H9 (cell line): Measurements from ENCODE around the gene EIF2S3B. TPM values are rescaled to one million over a fixed set of nuclear protein-coding genes. Genes with fewer than 3 reads are reported as not detected.

Experiments
- DNase-seq: peaks from one replicate; pipeline ENCODE4 v3.0.0-alpha.2; 2017
- H2AFZ ChIP-seq: one replicate; pipeline ENCODE4 v1.6.1; 2013; ENCODE audit warnings: mild to moderate bottlenecking, low read length, control low read depth, moderate library complexity
- H2AK5ac ChIP-seq: 2 replicates; pipeline ENCODE4 v1.6.1; 2013; ENCODE audit warnings: low read length, control low read depth, mixed read lengths; ENCODE audit not compliant: insufficient read length
- H2BK120ac ChIP-seq: one replicate; pipeline ENCODE4 v1.6.1; 2013; ENCODE audit warnings: low read depth, mild to moderate bottlenecking, low read length, control low read depth, inconsistent platforms; ENCODE audit not compliant: poor library complexity, severe bottlenecking
- H2BK12ac ChIP-seq: 2 replicates; pipeline ENCODE4 v1.6.1; 2013; ENCODE audit warnings: low read length, control low read depth, mixed read lengths, low read depth; ENCODE audit not compliant: insufficient read length
- H2BK15ac ChIP-seq: 2 replicates; pipeline ENCODE4 v1.6.1; 2013; ENCODE audit warnings: low read depth, low read length, control low read depth
- H2BK20ac ChIP-seq: one replicate; pipeline ENCODE4 v1.6.1; 2013; ENCODE audit warnings: low read depth, mild to moderate bottlenecking, low read length, control low read depth, inconsistent platforms; ENCODE audit not compliant: poor library complexity, severe bottlenecking
- H2BK5ac ChIP-seq: 2 replicates; pipeline ENCODE4 v1.6.1; 2013; ENCODE audit warnings: low read length, control low read depth, mixed read lengths; ENCODE audit not compliant: insufficient read length
- H3K14ac ChIP-seq: 2 replicates; pipeline ENCODE4 v1.6.1; 2013; ENCODE audit warnings: low read length, control low read depth; ENCODE audit not compliant: insufficient read depth
- H3K18ac ChIP-seq: 2 replicates; pipeline ENCODE4 v1.6.1; 2013; ENCODE audit warnings: low read depth, mild to moderate bottlenecking, mixed read lengths, low read length, control low read depth; ENCODE audit not compliant: insufficient read length
- H3K23ac ChIP-seq: 2 replicates; pipeline ENCODE4 v1.6.1; 2013; ENCODE audit warnings: low read length, control low read depth, mixed read lengths, low read depth; ENCODE audit not compliant: insufficient read length
- H3K23me2 ChIP-seq: 2 replicates; pipeline ENCODE4 v1.6.1; 2013; ENCODE audit warnings: low read depth, mild to moderate bottlenecking, mixed read lengths, low read length, control low read depth; ENCODE audit not compliant: insufficient read length, poor library complexity, severe bottlenecking
- H3K27ac ChIP-seq: 2 replicates; pipeline ENCODE4 v1.5.1; 2013; ENCODE audit warnings: low read length, control low read depth, mixed read lengths, low read depth; ENCODE audit not compliant: insufficient read length
- H3K27me3 ChIP-seq: 2 replicates; pipeline ENCODE4 v1.6.1; 2013; ENCODE audit warnings: low read length, control low read depth, inconsistent platforms; ENCODE audit not compliant: insufficient read depth
- H3K4ac ChIP-seq: 2 replicates; pipeline ENCODE4 v1.6.1; 2013; ENCODE audit warnings: low read depth, mild to moderate bottlenecking, control low read depth, inconsistent platforms, low read length, moderate library complexity
- H3K4me1 ChIP-seq: 2 replicates; pipeline ENCODE4 v1.6.1; 2013; ENCODE audit warnings: low read length, control low read depth, inconsistent platforms; ENCODE audit not compliant: insufficient read depth
- H3K4me2 ChIP-seq: 2 replicates; pipeline ENCODE4 v1.6.1; 2013; ENCODE audit warnings: low read length, control low read depth, mixed read lengths; ENCODE audit not compliant: insufficient read length, insufficient read depth
- H3K56ac ChIP-seq: 2 replicates; pipeline ENCODE4 v1.6.1; 2013; ENCODE audit warnings: low read depth, mild to moderate bottlenecking, mixed read lengths, low read length, control low read depth; ENCODE audit not compliant: insufficient read length
- H3K79me1 ChIP-seq: 2 replicates; pipeline ENCODE4 v1.6.1; 2013; ENCODE audit warnings: low read depth, mild to moderate bottlenecking, moderate library complexity, low read length, control low read depth, inconsistent platforms; ENCODE audit not compliant: insufficient read depth, poor library complexity, severe bottlenecking
- H3K79me2 ChIP-seq: 2 replicates; pipeline ENCODE4 v1.6.1; 2013; ENCODE audit warnings: low read length, control low read depth, inconsistent platforms; ENCODE audit not compliant: insufficient read depth
- H3K9ac ChIP-seq: 2 replicates; pipeline ENCODE4 v1.6.1; 2013; ENCODE audit warnings: low read length, control low read depth, mixed read lengths; ENCODE audit not compliant: insufficient read length; ENCODE audit errors: extremely low read depth
- H3K9me3 ChIP-seq: one replicate; pipeline ENCODE4 v1.6.1; 2013; ENCODE audit warnings: low read depth, low read length, inconsistent platforms; ENCODE audit not compliant: control insufficient read depth
- H3T11ph ChIP-seq: one replicate; pipeline ENCODE4 v1.6.1; 2013; ENCODE audit warnings: mild to moderate bottlenecking, low read length, control low read depth, inconsistent platforms
- H4K20me1 ChIP-seq: one replicate; pipeline ENCODE4 v1.6.1; 2013; ENCODE audit not compliant: control insufficient read depth, insufficient read length, insufficient read depth
- H4K5ac ChIP-seq: 2 replicates; pipeline ENCODE4 v1.6.1; 2013; ENCODE audit warnings: low read depth, mild to moderate bottlenecking, mixed read lengths, low read length, control low read depth; ENCODE audit not compliant: insufficient read length
- H4K8ac ChIP-seq: replicated peaks from 2 replicates; pipeline ENCODE4 v1.6.1; 2013; ENCODE audit warnings: low read length, control low read depth, mixed read lengths, low read depth; ENCODE audit not compliant: insufficient read length
- H4K91ac ChIP-seq: 2 replicates; pipeline ENCODE4 v1.6.1; 2013; ENCODE audit warnings: low read depth, mild to moderate bottlenecking, moderate library complexity, mixed read lengths, low read length, control low read depth; ENCODE audit not compliant: insufficient read length
- H3K27ac Mint-ChIP-seq, 3 experiments: 2 replicates in 2 of 3; 3 replicates in 1 of 3; pipeline ENCODE4 v1.8.0; 2020 to 2021; ENCODE audit warnings: mixed read lengths in 3 of 3, mild to moderate bottlenecking in 1 of 3, moderate library complexity in 1 of 3
- H3K27me3 Mint-ChIP-seq: 2 replicates; pipeline ENCODE4 v1.8.0; 2021; ENCODE audit warnings: low read depth, mild to moderate bottlenecking, moderate library complexity, mixed read lengths
- H3K36me3 Mint-ChIP-seq, 3 experiments: 2 replicates in 2 of 3; 3 replicates in 1 of 3; pipeline ENCODE4 v1.8.0; 2020 to 2021; ENCODE audit warnings: low read depth in 3 of 3, mixed read lengths in 3 of 3; ENCODE audit not compliant: insufficient read depth in 1 of 3
- H3K4me1 Mint-ChIP-seq, 2 experiments: 2 replicates each; pipeline ENCODE4 v1.8.0; 2020; ENCODE audit warnings: mixed read lengths in 2 of 2
- H3K4me3 Mint-ChIP-seq, 2 experiments: 2 replicates in 1 of 2; 3 replicates in 1 of 2; pipeline ENCODE4 v1.8.0; 2020 to 2021; ENCODE audit warnings: mild to moderate bottlenecking in 2 of 2, mixed read lengths in 2 of 2, moderate library complexity in 1 of 2
- H3K9me3 Mint-ChIP-seq, 2 experiments: 2 replicates in 1 of 2; 3 replicates in 1 of 2; pipeline ENCODE4 v1.8.0; 2020; ENCODE audit warnings: mild to moderate bottlenecking in 2 of 2, mixed read lengths in 2 of 2, moderate library complexity in 1 of 2
- CTCF ChIP-seq: fragments of 200-600 bp; sonication (generic); conservative IDR thresholded peaks from 3 replicates; pipeline ENCODE4 v1.8.0; 2021; ENCODE audit warnings: antibody characterized with exemption, mild to moderate bottlenecking
- WGBS: extraction: QIAGEN DNeasy Blood & Tissue Kit; methylation state at CpG from one replicate; pipeline ENCODE4 v1.1.7; 2013; ENCODE audit warnings: missing lambda C conversion rate, low lambda C conversion rate, mixed read lengths; ENCODE audit not compliant: insufficient read length; ENCODE audit errors: extremely low coverage; 5-methylcytosine and 5-hydroxymethylcytosine counted together
- total RNA-seq: library from RNA; stranded (reverse); gene quantifications from 2 replicates; pipeline ENCODE4 v1.2.1, GENCODE V29; 2021

The EIF2S3B gene
- total RNA-seq, 1 experiment from 2014 or later: 2.1 TPM

GRCh38 chr12:10528174-10528953, 22.7 kb downstream of the EIF2S3B start:
- TF ChIP-seq CTCF: no peak
- H3K4me2 ChIP-seq: no peak overlapping the region
- H4K20me1 ChIP-seq: no peaks in the 10 kb centered on the region
- no peaks in the 10 kb centered on the region for H3K4me1 ChIP-seq
- no peak overlapping the region for H2BK15ac ChIP-seq
- H3K4ac ChIP-seq: no peak overlapping the region
- H3K9me3 ChIP-seq: no peaks in the 10 kb centered on the region
- no peaks in the 10 kb centered on the region for H3K9me3 Mint-ChIP-seq
- H3K27me3 ChIP-seq: no peaks in the 10 kb centered on the region
- no peak overlapping the region for H3K27ac Mint-ChIP-seq
- H2BK5ac ChIP-seq: no peak overlapping the region
- no CpG with 5 or more reads among the region's 2 CpGs for WGBS
- H2BK20ac ChIP-seq: no peak overlapping the region
- no peak overlapping the region for H3K27ac ChIP-seq
- H2AFZ ChIP-seq: no peak overlapping the region
- H3K14ac ChIP-seq: no peak overlapping the region
- no peak overlapping the region for H3K4me3 Mint-ChIP-seq
- DNase-seq: no peak
- H3K79me2 ChIP-seq: no peaks in the 10 kb centered on the region
- no peak overlapping the region for H2AK5ac ChIP-seq
- no peak overlapping the region for H2BK120ac ChIP-seq
- H2BK12ac ChIP-seq: no peak overlapping the region
- no peak overlapping the region for H4K91ac ChIP-seq
- H3K4me1 Mint-ChIP-seq: no peaks in the 10 kb centered on the region
- no peak overlapping the region for H3K9ac ChIP-seq
- H3K56ac ChIP-seq: no peak overlapping the region
- H4K8ac ChIP-seq: no peak overlapping the region
- H3K27me3 Mint-ChIP-seq: no peaks in the 10 kb centered on the region
- no peak overlapping the region for H4K5ac ChIP-seq
- no peaks in the 10 kb centered on the region for H3K79me1 ChIP-seq
- H3T11ph ChIP-seq: no peak overlapping the region
- no peak overlapping the region for H3K18ac ChIP-seq
- no peaks in the 10 kb centered on the region for H3K23me2 ChIP-seq
- no peaks in the 10 kb centered on the region for H3K36me3 Mint-ChIP-seq
- no peak overlapping the region for H3K23ac ChIP-seq
